Thymus (tissue), 11 donors: ENCODE measurements around the gene MTHFD2. TPM values are rescaled to one million over a fixed set of nuclear protein-coding genes. Genes with fewer than 3 reads are reported as not detected.

ENCODE experiments used
- DNase-seq, 9 donors: peaks; one replicate each; pipeline ENCODE4 v3.0.0-alpha.2; 2013; ENCODE audit warnings: low spot score in 9 of 9, low read depth in 6 of 9, missing footprints in 1 of 9
- H3K27ac ChIP-seq, 2 donors: one replicate each; pipeline ENCODE4 v1.5.1; 2013; ENCODE audit warnings: control low read depth in 1 of 2, low read depth in 1 of 2, low read length in 1 of 2, mild to moderate bottlenecking in 1 of 2, moderate library complexity in 1 of 2
- H3K27me3 ChIP-seq, 2 donors: one replicate each; pipeline ENCODE4 v1.5.1; 2013; ENCODE audit warnings: low read length in 1 of 2; ENCODE audit not compliant: control insufficient read depth in 2 of 2, insufficient read depth in 1 of 2
- H3K36me3 ChIP-seq, 2 donors: one replicate each; pipeline ENCODE4 v1.5.1; 2013; ENCODE audit warnings: low read length in 1 of 2, mild to moderate bottlenecking in 1 of 2, moderate library complexity in 1 of 2; ENCODE audit not compliant: control insufficient read depth in 2 of 2, insufficient read depth in 2 of 2
- H3K4me1 ChIP-seq, 2 donors: one replicate each; pipeline ENCODE4 v1.5.1; 2013; ENCODE audit warnings: low read length in 2 of 2; ENCODE audit not compliant: control insufficient read depth in 2 of 2, insufficient read depth in 2 of 2
- H3K4me3 ChIP-seq, 2 donors: one replicate each; pipeline ENCODE4 v1.5.1; 2013; ENCODE audit warnings: low read length in 2 of 2, control low read depth in 1 of 2, mild to moderate bottlenecking in 1 of 2
- H3K9me3 ChIP-seq, 2 donors: one replicate each; pipeline ENCODE4 v1.5.1; 2013; ENCODE audit warnings: low read length in 1 of 2, mild to moderate bottlenecking in 1 of 2; ENCODE audit not compliant: control insufficient read depth in 2 of 2, insufficient read depth in 1 of 2
- WGBS: extraction: QIAGEN DNeasy Blood & Tissue Kit; methylation state at CpG from one replicate; pipeline ENCODE4 v1.1.7; 2013; 5-methylcytosine and 5-hydroxymethylcytosine counted together
- polyA plus RNA-seq: library from polyadenylated mRNA; stranded (reverse); fragments of 200-250 nt; gene quantifications from one replicate; pipeline ENCODE4 v1.2.3, GENCODE V29; 2013
- total RNA-seq: library from RNA; stranded (reverse); fragments of 120-200 nt; gene quantifications from one replicate; pipeline ENCODE4 v1.2.4, GENCODE V29; 2013
- donor health status: healthy.

The MTHFD2 gene
- total and polyA plus RNA-seq, 2 donors = 45.1 to 47.0 TPM

DNA sequence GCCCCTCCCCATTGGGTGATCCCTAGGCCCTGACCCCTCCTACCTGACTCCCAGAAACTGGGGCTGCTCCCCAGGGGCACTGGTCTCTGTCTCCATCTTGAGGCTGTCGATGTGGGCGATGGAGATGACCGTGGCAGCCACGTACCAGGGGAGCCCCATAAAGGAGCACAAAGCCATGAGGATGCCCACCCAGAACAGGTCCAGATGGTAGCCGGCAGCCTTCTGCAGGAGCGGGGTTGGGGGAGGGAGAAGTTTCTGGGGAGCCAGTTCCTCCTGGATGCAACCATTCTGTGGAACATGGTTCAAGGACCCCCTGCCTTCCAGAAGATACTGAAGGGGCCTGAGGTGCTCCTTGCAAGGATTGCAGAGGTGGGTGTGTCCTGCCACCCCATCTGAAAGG lies 34.0 kb downstream of the MTHFD2 start:
- WGBS = 98% methylated on average over 6 of the region's 6 CpGs

GRCh38 chr2:74233648-74234047 lies 35.2 kb downstream of the MTHFD2 start:
- DNase-seq = no peak

More for the DNA sequence above, 34.0 kb downstream of the MTHFD2 start:
- Histone ChIP-seq H3K27ac (no peak overlapping the region), H3K4me1 (no peaks in the 10 kb centered on the region), H3K36me3 (no peaks in the 10 kb centered on the region), H3K27me3 (no peaks in the 10 kb centered on the region), H3K9me3 (no peaks in the 10 kb centered on the region), H3K4me3 (no peak overlapping the region)
- no peak for DNase-seq

GRCh38 chr2:74235041-74235440 lies 36.6 kb downstream of the MTHFD2 start:
- H3K4me1 ChIP-seq = no peaks in the 10 kb centered on the region
- H3K9me3 ChIP-seq = no peaks in the 10 kb centered on the region
- no peak for DNase-seq
- no peak overlapping the region for H3K27ac ChIP-seq
- no peaks in the 10 kb centered on the region for H3K27me3 ChIP-seq
- no peaks in the 10 kb centered on the region for H3K36me3 ChIP-seq
- H3K4me3 ChIP-seq = no peak overlapping the region
- WGBS = 96% methylated on average over 5 of the region's 5 CpGs

More at GRCh38 chr2:74233648-74234047, 35.2 kb downstream of the MTHFD2 start:
- H3K36me3 ChIP-seq = no peaks in the 10 kb centered on the region
- no peaks in the 10 kb centered on the region for H3K9me3 ChIP-seq
- H3K4me1 ChIP-seq = no peaks in the 10 kb centered on the region
- H3K27me3 ChIP-seq = no peaks in the 10 kb centered on the region
- H3K27ac ChIP-seq = no peak overlapping the region
- no peak overlapping the region for H3K4me3 ChIP-seq

- WGBS = over 99% methylated on average over 2 of the region's 2 CpGs
- Histone ChIP-seq H3K27me3 (no peaks in the 10 kb centered on the region), H3K4me3 (no peak overlapping the region), H3K9me3 (no peaks in the 10 kb centered on the region), H3K36me3 (no peaks in the 10 kb centered on the region), H3K27ac (no peak overlapping the region), H3K4me1 (no peaks in the 10 kb centered on the region)
- DNase-seq = no peak
Observed at GRCh38 chr2:74238879-74239278, 40.5 kb downstream of the MTHFD2 start.

GRCh38 chr2:74239346-74239745 lies 40.9 kb downstream of the MTHFD2 start:
- DNase-seq = no peak
- no peaks in the 10 kb centered on the region for H3K4me1 ChIP-seq
- H3K27me3 ChIP-seq = no peaks in the 10 kb centered on the region
- no peaks in the 10 kb centered on the region for H3K36me3 ChIP-seq
- H3K9me3 ChIP-seq = no peaks in the 10 kb centered on the region
- H3K27ac ChIP-seq = no peak overlapping the region
- H3K4me3 ChIP-seq = no peak overlapping the region
- 90% methylated on average over 7 of the region's 7 CpGs for WGBS

DNA sequence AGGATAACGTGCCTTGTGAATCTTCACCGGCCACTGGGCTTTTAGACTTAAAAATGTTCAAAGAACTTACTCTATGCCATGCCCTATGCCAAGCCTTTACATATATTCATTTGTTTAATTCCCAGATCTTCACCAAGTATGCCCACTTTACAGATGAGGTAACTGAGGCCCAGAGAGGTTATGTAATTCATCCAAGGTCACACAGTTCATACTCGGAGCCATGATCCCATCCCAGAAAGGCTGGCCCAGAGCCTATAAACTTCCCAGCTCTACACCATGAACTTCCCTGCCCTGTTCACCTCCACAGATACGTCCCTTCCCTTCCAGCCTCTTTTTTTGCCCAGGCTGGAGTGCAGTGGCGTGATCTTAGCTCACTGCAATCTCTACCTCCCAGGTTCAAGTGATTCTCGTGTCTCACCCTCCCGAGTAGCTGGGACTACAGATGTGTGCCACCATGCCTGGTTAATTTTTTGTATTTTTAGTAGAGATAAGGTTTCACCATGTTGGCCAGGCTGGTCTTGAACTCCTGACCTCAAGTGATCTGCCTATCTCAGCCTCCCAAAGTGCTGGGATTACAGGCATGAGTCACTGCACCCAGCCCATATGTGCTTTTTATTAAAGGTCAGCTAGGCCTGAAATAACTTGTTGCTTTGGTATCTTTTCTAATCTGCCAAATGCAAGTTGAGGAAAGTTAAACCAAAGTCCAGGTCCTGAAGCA lies 44.1 kb downstream of the MTHFD2 start:
- no peaks in the 10 kb centered on the region for H3K9me3 ChIP-seq
- WGBS = 94% methylated on average over 7 of the region's 7 CpGs
- no peak overlapping the region for H3K4me3 ChIP-seq
- no peaks in the 10 kb centered on the region for H3K27me3 ChIP-seq
- H3K27ac ChIP-seq = no peak overlapping the region
- no peaks in the 10 kb centered on the region for H3K4me1 ChIP-seq
- no peaks in the 10 kb centered on the region for H3K36me3 ChIP-seq
- DNase-seq = no peak

DNA sequence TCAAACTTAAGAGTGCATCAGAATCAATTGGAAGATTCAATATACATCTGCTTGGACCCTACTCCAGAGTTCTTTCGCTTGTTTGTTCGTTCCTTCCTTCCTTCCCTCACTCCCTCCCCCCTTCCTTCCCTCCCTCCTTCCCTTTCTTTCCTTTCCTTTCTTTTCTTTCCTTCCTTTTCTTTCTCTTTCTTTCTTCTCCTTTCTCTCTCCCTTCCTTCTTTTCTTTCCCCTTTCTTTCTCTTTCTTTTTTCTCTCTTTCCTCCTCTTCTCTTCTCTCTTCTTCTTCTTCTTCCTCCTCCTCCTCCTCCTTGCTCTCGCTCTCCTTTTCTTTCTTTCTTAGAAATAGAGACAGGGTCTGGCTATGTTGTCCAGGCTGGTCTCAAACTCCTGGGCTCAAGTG lies 45.9 kb downstream of the MTHFD2 start:
- no peak overlapping the region for H3K27ac ChIP-seq
- WGBS = 92% methylated on average over 3 of the region's 3 CpGs
- H3K4me3 ChIP-seq = no peak overlapping the region
- no peaks in the 10 kb centered on the region for H3K4me1 ChIP-seq
- no peaks in the 10 kb centered on the region for H3K36me3 ChIP-seq
- no peaks in the 10 kb centered on the region for H3K9me3 ChIP-seq
- no peaks in the 10 kb centered on the region for H3K27me3 ChIP-seq
- no peak for DNase-seq

DNA sequence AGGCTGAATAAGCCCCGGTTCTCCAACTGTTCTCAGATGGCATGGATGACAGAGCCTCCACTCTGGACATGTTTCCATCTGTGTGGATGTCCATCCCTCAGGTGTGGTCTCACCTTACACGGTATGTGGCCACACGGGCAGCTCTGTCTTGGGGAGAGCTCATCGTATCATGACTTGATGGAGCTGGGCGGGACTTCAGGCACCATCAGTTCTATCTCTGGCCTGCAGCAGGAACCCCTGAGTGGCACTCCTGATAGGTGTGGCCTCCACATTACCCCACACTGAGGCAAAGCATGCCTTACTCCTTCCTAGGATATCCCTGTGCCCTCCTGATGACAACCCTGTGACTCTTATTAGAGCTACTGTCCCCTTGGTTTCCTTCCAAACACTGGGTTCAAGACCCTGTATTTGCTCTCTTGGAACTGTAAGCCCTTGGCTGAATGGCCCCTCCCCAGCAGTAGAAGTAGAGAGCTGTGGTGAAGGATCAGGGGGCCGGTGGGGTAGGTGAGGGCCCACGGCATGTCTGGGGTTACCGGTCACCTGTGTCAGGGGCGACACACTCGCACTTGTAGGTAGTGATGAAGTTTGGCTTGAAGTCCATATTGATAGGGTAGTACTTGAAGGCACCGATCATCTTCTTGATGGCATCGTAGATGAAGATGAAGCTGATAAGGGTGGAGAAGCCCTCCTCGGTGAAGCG lies 48.2 kb downstream of the MTHFD2 start:
- Histone ChIP-seq H3K4me1 (no peaks in the 10 kb centered on the region), H3K4me3 (no peak overlapping the region), H3K9me3 (no peaks in the 10 kb centered on the region), H3K27me3 (peaks cover 0 to 2% of the 10 kb centered on the region in 2 donors), H3K27ac (no peak overlapping the region), H3K36me3 (no peaks in the 10 kb centered on the region)
- WGBS = 92% methylated on average over 14 of the region's 14 CpGs
- DNase-seq = no peak

DNA sequence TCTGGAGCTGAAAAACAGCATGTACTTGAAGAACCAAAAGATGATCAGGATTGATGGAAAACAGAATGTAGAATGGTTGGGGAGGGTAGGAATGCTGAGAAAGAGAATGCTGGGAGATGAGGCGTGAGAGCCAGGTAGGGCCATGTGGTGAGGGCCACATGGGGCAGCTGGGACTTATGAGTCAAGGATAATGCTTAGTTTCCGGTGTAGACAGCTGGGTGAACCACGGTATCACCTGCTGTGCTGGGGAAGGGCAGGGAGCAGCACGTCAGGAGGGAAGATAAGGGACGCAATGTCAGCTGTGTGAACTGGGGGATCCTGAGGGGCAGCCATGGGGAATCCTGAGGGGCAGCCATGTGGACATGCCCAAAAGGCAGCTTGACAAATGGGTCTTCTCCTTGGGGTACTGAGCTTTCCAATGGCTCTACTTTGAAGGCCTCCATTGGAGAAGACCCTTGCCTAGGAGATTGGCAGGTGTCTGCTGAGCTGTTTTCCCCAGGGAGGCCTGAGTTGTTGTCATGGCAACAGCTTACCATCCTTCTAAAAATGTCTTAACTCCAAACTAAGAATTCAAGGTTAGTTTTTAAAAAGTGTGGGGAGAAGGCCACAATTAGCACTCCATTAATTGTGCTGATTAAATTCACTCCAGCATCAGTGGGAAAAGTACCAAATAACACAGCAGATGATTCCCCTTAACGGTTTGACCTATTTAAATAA lies 51.1 kb downstream of the MTHFD2 start:
- Histone ChIP-seq H3K36me3 (no peaks in the 10 kb centered on the region), H3K27ac (no peak overlapping the region), H3K4me1 (no peaks in the 10 kb centered on the region), H3K4me3 (no peak overlapping the region), H3K9me3 (no peaks in the 10 kb centered on the region), H3K27me3 (peaks cover 0 to 2% of the 10 kb centered on the region in 2 donors)
- no peak for DNase-seq
- WGBS = 92% methylated on average over 6 of the region's 6 CpGs
